CD1c-positive myeloid dendritic cell (primary cell): Measurements from ENCODE around the gene TRAT1.
A peak's percentile ranks its signal among the peaks of the same experiment; 100 is the strongest.
"Not testable (repeated sequence)": the region's sequence is repeated elsewhere in the genome, so short reads cannot be mapped to it uniquely, and the experiment has no call there.

Experiments
- DNase-seq: peaks from one replicate; pipeline ENCODE4 v3.0.0-alpha.2; 2016; ENCODE audit errors: extremely low spot score

Gene TRAT1, protein sequence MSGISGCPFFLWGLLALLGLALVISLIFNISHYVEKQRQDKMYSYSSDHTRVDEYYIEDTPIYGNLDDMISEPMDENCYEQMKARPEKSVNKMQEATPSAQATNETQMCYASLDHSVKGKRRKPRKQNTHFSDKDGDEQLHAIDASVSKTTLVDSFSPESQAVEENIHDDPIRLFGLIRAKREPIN

DNA sequence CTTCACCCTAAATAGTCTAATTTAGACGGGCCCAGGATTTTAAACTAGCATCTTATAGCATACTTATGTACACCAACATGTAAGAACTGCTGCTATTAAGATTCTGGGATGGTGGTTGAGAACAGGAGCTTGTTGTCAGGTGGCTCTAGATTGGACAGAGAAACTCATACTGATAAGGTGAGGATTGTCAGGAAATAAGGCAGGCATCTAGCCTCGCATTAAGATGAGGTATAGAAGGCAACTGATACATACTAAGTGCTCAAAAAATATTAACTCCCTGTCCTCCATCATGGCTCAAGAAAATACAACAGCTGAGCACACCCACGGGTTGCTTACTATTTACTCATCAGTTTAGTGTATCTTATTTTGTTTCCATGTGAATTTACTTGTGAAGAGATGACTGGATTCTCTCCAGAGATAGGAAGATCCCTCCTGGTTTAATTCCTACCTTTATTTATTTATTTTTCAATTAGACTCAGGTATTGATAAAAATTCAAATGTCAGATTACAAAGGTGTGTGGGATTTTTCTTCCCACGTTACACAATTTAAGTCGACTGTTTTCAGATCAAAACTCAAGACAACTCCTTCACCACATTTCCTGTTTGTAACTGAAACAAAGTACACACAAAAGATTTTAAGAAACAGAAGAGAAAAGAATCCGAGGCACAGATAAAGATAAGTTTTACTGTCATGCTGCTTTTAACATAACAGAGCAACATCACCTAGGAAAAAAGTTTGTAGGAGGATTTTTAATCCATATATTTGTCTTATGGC is at the start of gene TRAT1:
TRAT1 (plus strand) TSS at position 664 of the 775 bp plus-strand sequence. CDS start 142 bp downstream, outside the sequence.
- DNase-seq = no peak

DNA sequence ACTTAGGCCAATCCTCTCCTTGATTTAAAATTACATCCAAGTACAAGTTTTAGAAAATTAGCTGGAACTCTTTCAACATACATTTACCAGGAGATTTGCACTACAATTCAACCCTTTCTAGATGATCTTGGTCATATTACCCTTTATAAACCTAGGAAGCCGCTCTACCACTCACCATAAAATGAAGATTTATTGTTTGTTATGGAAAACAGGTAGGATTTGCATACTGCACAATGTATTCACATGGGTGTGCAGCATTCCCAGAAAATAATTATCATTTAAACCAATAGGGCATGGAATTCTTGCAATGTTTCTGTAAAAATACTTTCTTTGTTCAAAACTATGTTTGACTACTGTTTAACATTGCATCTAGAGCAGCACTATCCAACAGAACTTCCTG is 46.9 kb upstream of the TRAT1 start:
- no peak for DNase-seq

DNA sequence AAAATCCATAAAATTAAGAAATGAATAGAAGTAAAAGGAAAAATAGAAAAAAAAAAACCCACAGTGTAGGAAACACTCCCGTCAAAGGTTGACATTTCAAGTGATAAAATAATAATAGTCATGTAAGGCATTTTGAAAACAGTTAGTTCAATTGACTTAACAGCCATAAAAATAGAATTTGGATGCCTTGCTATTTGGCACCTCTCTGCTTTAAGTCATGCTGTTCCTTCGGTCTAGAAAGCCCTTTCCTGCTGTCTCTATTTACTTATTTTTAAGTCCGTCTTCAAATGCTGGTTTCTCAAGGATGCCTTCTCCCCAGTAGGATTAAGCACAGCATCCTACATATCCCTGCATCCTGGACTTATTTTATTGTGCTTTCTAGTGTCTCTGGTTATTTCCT is 43.1 kb upstream of the TRAT1 start:
- no peak for DNase-seq

DNA sequence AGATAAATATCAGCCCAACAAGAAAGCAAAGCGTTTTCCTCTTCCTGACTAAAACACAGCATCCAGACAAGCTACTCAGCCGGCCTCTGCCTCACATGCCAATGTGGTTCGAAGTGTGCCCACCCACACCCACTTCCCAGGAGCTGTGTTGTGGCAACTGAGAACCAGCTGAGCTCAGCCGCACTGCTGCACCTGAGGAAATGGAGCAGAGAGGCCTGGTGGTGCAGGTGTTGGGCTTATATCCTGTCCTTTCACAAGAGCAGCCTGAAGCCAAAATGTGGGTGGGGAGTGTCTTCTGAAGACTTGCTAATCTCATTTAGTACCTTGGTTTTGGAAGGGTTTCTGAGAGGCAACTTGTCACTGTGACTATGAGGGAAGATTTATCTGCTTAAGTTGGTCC is 42.4 kb upstream of the TRAT1 start:
- no peak for DNase-seq

DNA sequence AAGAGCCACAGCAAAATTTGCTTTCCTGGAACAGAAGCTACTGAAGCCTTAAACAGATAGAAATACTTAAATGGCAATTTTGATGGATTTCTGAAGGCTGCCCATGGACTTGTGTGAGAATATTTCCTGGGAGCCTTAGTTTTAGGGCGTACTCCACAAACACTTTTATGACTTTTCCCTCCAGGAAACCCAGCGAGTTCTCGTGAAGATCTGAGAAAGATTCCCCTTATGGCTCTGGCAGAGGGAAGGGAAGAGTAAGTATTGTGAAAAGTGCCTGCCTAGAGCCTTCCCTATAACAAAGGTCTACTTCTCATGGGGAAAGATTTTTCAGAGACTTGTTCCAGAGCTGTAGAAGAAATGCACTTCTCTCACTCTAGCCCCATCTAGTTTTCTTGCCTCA is 31.1 kb upstream of the TRAT1 start:
- no peak for DNase-seq

DNA sequence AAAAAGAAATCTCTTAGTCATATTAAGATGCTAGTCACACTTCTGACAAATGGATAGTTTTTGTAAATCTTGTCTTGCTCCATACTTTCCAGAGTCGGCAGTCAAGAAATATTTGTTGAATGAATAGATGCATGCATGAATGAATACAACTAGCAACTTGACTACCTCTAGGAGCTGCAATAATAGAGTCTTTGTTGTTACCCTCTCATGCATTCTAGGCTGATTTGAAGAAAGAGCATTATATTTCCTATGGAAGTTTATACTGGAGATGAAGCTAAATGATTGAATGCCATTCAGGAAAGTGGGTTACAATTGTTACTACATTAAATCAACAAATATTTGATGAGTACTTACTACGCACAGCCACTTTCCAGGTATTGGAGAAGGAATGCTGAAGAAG is 18.1 kb upstream of the TRAT1 start:
- no peak for DNase-seq

DNA sequence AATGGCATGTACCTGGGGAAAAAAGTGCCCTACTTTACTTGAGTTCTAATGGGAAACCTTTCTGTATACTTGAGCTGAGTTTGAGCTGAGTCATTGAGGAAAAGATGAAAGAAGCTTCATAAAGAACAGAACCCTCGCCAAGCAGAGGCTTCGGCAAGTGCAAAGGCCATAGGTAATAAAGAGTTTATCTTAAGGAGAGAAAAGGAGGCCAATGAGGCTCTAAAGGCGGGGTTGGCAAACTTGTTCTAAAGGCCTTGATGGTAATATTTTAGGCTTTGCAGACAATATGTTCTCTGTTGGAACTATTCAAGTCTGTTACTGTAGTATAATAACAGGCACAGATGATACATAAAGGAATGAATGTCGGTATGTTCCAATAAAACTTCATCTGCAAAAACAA is 17.6 kb upstream of the TRAT1 start:
- DNase-seq = no peak

DNA sequence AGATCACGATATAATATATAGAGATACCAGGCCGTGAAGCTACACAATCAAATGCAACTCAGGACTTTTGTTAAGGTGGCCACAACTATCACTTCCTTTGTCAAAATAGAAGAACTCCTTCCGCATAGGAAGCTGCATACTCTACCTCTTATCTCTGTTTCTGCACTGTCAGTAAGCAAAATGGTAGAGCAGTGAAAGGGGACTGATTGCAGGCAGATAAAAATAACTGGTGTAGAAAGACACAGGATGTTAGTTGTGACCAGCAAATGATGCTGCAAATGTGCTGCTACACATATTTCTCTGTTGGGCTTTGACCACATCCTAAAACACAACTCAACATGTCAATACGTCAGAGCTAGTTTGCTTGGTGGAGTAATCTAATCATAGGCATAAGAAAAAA is 16.3 kb upstream of the TRAT1 start:
- DNase-seq = peak; percentile 5

DNA sequence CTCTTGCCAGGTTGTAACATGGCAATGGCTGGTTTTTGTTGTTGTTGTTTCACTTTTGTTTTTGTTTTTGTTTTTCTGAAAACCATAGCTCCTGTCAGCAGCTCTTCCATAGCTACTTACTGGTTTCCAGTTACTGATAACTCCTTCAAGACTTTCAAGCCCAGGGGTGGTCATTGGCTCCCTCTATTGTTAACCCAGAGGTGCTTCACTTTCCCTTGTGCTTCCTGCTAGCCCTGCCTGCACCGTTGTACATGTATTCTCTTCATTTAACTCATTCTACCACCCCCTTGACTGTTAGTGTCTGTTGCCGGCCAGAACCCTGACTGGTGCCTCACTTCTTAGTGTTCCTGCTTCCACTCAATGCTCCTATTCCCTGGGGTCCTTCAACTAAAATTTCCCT is 4.2 kb upstream of the TRAT1 start:
- no peak for DNase-seq

DNA sequence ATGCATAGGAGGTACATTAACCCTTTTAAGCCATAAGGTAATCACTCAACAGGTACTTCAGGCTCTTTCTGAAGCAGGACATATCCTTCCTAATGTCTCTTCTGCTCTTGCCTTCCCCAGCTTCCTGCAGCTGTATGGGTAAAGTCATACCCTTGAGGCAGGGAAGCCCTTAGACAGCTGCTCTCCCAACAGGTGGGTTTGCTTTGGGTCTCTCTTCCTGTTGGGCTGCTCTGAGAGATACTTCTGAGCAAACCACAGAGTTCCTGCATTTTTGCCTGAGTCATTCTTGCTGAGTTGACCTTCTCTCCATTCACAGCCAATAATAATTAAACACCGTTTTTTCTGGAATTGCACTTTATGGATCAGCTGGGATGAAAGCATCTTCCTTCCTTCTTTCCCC is 2.0 kb upstream of the TRAT1 start:
- no peak for DNase-seq

DNA sequence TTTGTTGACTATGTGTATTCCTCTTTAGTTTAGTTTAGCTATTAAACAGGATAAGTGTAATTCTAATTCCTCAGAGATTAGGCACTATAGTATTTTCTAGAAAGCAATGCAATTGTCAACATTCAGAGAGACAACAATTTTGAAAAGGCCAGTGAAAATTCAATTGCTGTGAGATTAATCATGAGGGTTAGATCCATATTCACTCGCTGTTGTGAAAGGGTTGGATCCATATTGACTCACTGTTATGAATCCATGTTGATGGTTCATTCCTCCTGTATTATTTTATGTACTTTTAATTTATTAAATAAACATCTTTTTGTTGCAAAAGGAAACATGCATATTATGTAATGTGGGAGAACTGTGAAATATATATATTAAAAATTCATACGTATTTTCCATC is 641 bp downstream of the TRAT1 start:
- DNase-seq = no peak

DNA sequence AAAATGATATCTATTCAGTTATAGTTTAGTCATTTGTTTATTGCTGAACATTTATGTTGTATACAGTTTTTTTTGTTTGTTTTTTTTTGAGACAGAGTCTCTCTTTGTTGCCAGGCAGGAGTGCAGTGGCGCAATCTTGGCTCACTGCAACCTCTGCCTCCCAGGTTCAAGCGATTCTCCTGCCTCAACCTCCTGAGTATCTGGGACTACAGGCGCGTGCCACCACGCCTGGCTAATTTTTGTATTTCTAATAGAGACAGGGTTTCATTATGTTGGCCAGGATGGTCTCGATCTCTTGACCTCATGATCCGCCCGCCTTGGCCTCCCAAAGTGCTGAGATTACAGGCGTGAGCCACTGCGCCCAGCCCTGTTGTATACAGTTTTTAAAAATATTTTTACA is 1.2 kb downstream of the TRAT1 start:
- not testable (repeated sequence) for DNase-seq

DNA sequence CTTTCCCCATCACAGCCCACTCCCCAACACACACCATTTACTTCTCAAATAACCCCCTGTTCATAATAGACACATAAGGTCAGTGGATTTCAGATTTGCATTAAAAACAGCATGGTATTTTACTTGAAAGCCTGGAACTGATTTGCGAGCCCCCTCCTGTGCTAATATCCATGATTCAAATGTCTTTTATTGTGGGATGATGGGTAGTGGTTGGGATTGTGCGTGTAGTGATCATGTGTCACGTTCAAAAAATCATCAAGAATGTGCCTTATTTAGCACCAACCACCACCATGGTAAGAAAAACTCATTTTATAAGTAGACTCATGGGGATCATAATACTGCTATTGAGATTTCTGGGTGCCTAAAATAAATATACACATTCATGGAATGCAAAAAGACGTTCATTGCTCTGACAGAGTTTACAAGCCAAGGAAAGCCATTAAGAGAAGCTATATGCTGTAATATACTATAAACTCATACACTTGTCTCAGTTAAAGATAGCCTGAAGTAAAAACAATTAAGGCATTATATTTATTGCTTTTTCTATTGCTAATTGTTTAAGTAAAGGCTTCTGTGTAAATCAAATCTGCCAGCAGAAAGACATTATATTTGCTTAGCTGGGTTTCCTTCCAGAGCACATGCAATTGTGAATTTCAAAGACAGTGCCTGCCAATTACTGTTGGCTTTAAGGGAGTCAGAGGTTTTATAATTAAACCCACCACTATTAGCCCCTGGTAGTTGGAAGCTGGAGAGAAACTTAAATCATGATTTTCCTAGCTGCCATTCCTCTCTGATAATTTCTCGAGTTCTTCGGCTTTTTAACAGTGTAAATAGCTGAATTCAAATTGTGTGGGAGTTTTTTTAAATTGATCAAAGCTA is 4.0 kb downstream of the TRAT1 start:
- DNase-seq = no peak

DNA sequence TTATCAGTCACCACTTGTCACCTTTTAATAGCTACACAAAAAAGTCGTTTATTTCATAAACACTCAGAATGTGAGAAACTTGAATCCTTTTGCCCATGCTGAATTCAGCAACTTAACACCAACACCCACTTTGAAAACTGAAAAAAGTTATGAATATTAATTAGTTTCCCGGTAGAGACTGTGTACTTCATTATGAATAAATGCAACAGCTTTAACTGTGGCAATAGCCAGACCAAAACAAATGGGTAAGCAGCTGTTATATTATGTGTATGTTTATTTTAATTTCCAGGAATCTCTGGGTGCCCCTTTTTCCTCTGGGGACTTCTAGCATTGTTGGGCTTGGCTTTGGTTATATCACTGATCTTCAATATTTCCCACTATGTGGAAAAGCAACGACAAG is 7.8 kb downstream of the TRAT1 start:
- no peak for DNase-seq

DNA sequence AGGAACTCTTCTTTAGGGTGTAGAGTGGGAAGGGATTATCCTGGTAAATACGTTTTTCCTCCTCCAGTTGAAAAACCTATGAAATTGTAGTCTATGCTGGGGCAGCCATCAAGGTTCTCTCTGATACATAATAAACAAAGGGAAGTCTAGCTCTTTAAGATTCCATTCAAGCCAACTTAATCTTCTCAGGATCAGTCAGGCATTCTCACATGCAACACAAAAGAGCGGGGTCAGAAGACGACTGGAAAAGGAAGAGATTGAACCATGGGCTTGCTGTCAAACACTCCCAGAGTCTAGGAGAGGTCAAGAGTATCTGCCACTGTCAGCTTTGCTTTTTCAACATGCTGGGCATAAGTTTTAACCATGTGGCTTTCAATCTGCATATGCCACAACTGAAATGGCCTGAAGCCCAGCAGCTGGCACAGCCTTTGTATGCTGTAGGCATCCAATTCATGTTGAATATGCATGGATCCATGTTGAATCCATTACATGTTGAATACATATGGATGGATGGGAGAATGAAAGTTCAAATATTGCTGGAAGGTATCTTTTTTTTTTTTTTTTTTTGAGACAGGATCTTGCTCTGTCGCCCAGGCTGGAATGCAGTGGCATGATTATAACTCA is 8.5 kb downstream of the TRAT1 start:
- no peak for DNase-seq

DNA sequence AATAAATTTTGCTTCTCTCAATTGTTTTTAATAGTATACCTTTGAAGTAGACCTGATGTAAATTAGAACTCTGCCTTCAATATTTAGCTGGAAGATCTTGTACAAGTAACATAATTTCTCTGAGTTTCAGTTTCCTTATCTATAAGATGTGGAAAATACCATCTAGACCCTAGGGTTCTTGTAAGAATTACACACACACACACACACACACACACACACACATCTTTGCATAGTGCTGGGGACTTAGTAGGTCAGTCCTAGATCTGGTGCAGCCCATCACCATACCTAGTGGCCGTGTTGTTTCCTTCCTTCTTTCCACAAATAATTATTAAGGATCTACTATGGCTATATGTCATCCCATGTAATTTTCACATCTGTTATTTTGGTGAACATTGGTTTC is 11.0 kb downstream of the TRAT1 start:
- no peak for DNase-seq

DNA sequence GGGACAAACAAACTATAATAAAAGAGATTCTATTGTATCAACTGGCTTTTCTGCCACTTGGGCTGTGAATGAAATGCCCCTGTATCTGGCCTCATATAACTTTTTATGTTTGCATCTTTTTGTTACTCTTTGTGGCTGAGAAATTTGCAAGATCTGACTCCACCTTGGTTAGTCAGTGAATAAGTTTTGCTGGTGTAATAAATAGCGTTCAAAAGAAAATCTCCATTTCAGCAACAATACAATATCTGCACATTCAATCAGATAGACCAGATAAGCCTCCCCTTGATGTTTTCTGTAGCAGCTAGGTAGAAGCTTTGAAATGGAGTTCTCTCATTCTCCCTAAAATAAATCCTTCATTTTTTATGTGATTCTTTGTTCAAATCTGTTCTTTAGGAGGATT is 12.0 kb downstream of the TRAT1 start:
- no peak for DNase-seq

DNA sequence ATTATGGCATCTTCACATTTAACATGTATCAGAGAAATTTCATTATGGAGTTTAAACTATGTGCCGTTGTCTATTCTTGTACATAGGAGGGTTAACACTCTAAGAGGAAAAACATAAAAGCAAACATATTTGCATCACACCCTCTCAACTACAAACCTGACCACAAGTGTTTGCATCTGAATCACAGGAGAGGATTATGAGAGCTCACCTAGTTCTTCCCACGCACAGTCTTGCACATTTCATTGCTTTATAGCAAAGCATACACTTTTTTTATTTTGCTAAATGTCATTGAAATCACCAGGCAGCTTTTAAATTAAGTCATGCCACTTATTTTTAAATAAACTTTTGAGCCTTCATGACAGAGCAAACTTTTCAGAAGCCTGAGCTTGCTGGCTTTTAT is 12.5 kb downstream of the TRAT1 start:
- DNase-seq = no peak

DNA sequence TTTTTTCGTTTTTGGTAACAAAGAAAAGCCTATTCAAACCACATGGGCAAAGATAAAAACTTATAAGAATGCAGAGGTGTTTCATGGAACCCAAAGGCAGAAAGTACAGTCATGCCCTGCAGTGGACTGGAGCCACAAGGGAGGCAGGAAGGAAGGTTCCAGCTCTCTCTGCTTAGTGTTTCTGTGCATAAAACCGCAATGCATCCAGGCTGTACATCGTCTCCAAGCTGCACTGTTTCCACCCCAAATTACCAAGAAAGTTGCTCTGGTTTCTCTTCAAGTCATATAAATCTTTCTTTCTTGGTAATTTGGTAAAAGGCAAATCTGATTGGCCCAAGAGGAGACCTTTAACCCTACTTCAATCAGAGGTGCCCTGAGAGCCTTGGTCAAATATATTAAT is 15.8 kb downstream of the TRAT1 start:
- DNase-seq = no peak

DNA sequence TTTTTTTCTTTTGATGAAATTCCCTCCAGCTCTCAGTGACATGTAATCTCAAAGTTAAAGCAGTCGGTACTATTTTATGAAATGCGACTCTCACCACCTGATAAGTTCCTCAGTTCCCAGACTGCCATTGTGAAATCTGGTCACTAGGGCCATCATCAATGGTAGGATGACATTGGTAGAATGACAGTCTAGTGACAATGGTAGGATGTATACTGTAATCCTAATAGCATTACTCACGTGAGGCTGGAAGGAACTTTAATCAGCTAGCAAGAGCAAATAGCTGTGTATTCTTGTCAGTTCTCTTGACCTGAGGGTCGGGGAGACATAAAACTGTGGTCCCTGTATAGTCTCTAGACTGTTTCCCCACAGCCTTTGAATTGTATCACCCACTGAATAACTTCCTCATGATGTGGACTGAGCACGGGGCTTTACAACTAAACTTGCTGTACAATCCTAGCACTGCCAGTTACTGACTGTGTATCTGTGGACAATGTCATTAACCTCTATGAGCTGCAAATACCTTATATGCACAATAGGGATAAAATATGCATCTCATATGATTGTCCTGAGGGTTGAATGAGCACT is 23.2 kb downstream of the TRAT1 start:
- DNase-seq = no peak

DNA sequence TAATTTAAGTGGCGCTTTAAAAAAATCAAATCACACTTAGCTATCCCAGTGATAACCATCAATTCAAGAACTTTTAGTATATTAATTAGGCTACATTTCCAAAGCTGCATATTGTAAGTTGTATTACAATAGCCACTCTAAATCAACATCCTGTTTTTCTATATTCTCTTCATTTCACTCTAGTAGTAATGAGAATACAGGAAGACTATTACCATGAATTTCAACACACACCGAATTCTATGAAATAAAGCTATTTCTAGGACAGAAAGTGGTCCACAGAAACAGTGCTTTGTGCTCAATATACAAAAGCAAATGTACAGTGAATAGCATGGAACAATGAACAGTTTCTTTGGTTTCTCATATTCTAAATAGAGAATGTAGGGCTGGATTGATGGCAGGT is 24.6 kb downstream of the TRAT1 start:
- DNase-seq = no peak

DNA sequence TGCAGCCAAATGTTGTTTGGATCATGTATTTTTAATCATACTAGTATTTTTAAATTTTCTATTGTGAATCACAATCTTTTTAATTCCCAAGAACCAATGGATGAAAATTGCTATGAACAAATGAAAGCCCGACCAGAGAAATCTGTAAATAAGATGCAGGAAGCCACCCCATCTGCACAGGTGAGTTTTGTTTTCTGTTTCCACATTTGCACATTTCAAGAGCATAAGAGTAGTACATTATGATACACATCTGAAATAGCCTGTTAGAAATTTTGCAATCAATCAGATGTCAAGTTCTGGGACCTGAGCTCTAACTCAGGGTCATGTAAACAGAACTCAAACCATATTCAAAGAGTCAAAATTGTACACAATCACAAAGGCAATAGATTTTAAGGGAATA is 26.5 kb downstream of the TRAT1 start:
- no peak for DNase-seq
